GM10266 (cell line): ENCODE data around the gene ACAT1.

Source experiments
- DNase-seq: peaks from one replicate; pipeline ENCODE4 v3.0.0; 2012; ENCODE audit errors: extremely low spot score
- TF ChIP-seq, protein P1 (sequence below): IDR thresholded peaks from 2 replicates; pipeline ENCODE4 v1.5.1; 2012; ENCODE audit warnings: mild to moderate bottlenecking, low read depth; ENCODE audit not compliant: control insufficient read depth, insufficient read depth; ENCODE audit errors: missing control alignments

The ACAT1 gene

GRCh38 chr11:108196901-108197300 lies 75.5 kb downstream of the ACAT1 start:
- peak; percentile 41 for DNase-seq
- TF ChIP-seq, protein P1, sequence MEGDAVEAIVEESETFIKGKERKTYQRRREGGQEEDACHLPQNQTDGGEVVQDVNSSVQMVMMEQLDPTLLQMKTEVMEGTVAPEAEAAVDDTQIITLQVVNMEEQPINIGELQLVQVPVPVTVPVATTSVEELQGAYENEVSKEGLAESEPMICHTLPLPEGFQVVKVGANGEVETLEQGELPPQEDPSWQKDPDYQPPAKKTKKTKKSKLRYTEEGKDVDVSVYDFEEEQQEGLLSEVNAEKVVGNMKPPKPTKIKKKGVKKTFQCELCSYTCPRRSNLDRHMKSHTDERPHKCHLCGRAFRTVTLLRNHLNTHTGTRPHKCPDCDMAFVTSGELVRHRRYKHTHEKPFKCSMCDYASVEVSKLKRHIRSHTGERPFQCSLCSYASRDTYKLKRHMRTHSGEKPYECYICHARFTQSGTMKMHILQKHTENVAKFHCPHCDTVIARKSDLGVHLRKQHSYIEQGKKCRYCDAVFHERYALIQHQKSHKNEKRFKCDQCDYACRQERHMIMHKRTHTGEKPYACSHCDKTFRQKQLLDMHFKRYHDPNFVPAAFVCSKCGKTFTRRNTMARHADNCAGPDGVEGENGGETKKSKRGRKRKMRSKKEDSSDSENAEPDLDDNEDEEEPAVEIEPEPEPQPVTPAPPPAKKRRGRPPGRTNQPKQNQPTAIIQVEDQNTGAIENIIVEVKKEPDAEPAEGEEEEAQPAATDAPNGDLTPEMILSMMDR: no peak
